Right lobe of liver (tissue), 6 donors: ENCODE measurements around the gene ARID3B. TPM values are rescaled to one million over a fixed set of nuclear protein-coding genes. Genes with fewer than 3 reads are reported as not detected.
A peak's percentile ranks its signal among the peaks of the same experiment; 100 is the strongest.

Experiments
- ATAC-seq, 4 donors: fragments of 200-7000 bp; cut with Tn5 transposase; one replicate each; pipeline ENCODE4 v1.9.1; 2020; ENCODE audit warnings: mild to moderate bottlenecking in 4 of 4, moderate library complexity in 4 of 4
- DNase-seq, 3 donors: peaks; one replicate each; pipeline ENCODE4 v3.0.0-alpha.2; 2020
- H3K27ac ChIP-seq, 3 donors: fragments of 200-600 bp; one replicate each; pipeline ENCODE4 v1.8.0; 2022
- H3K27me3 ChIP-seq, 2 donors: fragments of 200-600 bp; one replicate each; pipeline ENCODE4 v1.8.0; 2022
- H3K36me3 ChIP-seq, 4 donors: fragments of 200-600 bp; sonication (generic) in 1 of 4; one replicate each; pipeline versions ENCODE4 v1.5.1 to v1.8.0; 2017 to 2022; ENCODE audit warnings: control low read depth in 1 of 4
- H3K4me1 ChIP-seq, 4 donors: fragments of 200-600 bp; sonication (generic) in 1 of 4; one replicate each; pipeline versions ENCODE4 v1.5.1 to v1.8.0; 2017 to 2022; ENCODE audit warnings: control low read depth in 1 of 4
- H3K4me3 ChIP-seq, 3 donors: fragments of 200-600 bp; one replicate each; pipeline ENCODE4 v1.8.0; 2022
- H3K9me3 ChIP-seq, 4 donors: fragments of 200-600 bp; sonication (generic) in 1 of 4; one replicate each; pipeline versions ENCODE4 v1.5.1 to v1.8.0; 2017 to 2022; ENCODE audit warnings: control low read depth in 1 of 4
- POLR2A ChIP-seq: fragments of 450-650 bp; IDR thresholded peaks from one replicate; pipeline ENCODE4 v1.6.1; 2017; ENCODE audit warnings: antibody characterized with exemption, mild to moderate bottlenecking
- WGBS: methylation state at CpG from one replicate; pipeline ENCODE4 v1.1.6; 2018; ENCODE audit warnings: low coverage, low lambda C conversion rate; ENCODE audit not compliant: insufficient coverage; ENCODE audit errors: missing lambda C conversion rate; 5-methylcytosine and 5-hydroxymethylcytosine counted together
- intact Hi-C, 2 donors: fragments of 100-400 bp; cut with DNase I; formaldehyde crosslinking; loops; one replicate each; pipeline versions ENCODE4 v1.11.2 to v1.14.1; 2022
- total RNA-seq, 6 experiments: library from RNA; depleted of rRNA in 2 of 6; stranded (reverse); fragments of >200 nt in 2 of 6; fragmentation: NEBNext Ultra II Directional in 3 of 6; extraction: Animal tissue kit (Norgen Biotek cat#: 25700) in 3 of 6; gene quantifications; one replicate each; pipeline versions ENCODE4 v1.1.0 to v1.2.4, GENCODE V29; 2016 to 2023
- TF ChIP-seq, protein P1 (sequence below), 4 donors: fragments of 200-600 bp in 3 of 4; fragments of 450-650 bp in 1 of 4; IDR thresholded peaks; one replicate each; pipeline versions ENCODE4 v1.5.1 to v1.8.0; 2016 to 2022; ENCODE audit warnings: antibody characterized with exemption in 4 of 4, mild to moderate bottlenecking in 2 of 4
- donor health status: DM: no; HTN: yes; CAD: no.
- donor health status: DM: no; HTN: no; CAD: no.
- donor health status: DM: no; HTN: no; CAD: no.
- donor health status: DM: no; HTN: yes; CAD: no.
- donor health status: DM: no; HTN: yes; CAD: no.

The ARID3B gene
- total RNA-seq, 6 experiments from 2014 or later, result 1.5 to 3.2 (median 2.3) TPM

DNA sequence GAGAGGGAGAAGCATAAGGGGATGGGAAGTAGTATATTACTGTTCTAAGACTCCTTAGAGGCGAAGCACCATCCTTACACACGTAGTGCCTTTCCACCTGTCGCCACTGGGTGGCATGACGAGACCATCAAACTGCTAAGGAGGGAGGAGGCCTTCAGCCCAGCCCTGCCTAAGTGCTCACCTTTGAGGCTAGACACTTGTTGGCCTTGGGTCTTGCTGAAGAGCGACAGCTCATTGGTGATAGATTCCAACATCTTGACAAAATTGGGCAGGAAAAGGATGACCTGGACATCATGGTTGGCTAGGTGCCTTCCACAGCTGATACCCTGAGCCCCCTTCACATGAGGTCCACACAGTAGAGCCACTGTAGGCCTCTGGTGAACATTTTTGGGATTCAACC is 94.2 kb downstream of the ARID3B start:
- peak in 2 of 3 donors; percentile 63 to 65 for DNase-seq
- peaks cover 0 to 11% (median 5%) of the 10 kb centered on the region in 4 donors for H3K4me1 ChIP-seq
- no peak for TF ChIP-seq POLR2A
- TF ChIP-seq, protein P1, sequence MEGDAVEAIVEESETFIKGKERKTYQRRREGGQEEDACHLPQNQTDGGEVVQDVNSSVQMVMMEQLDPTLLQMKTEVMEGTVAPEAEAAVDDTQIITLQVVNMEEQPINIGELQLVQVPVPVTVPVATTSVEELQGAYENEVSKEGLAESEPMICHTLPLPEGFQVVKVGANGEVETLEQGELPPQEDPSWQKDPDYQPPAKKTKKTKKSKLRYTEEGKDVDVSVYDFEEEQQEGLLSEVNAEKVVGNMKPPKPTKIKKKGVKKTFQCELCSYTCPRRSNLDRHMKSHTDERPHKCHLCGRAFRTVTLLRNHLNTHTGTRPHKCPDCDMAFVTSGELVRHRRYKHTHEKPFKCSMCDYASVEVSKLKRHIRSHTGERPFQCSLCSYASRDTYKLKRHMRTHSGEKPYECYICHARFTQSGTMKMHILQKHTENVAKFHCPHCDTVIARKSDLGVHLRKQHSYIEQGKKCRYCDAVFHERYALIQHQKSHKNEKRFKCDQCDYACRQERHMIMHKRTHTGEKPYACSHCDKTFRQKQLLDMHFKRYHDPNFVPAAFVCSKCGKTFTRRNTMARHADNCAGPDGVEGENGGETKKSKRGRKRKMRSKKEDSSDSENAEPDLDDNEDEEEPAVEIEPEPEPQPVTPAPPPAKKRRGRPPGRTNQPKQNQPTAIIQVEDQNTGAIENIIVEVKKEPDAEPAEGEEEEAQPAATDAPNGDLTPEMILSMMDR (IDR thresholded peaks at IDR 0.05), result peak; percentile 82 to 94 (median 88)
- no peaks in the 10 kb centered on the region for H3K27me3 ChIP-seq
- no peaks in the 10 kb centered on the region for H3K9me3 ChIP-seq
- WGBS, result 13% methylated on average over 5 of the region's 5 CpGs
- peak; percentile 71 to 75 (median 74) for ATAC-seq
- H3K27ac ChIP-seq, result no peak overlapping the region
- intact Hi-C loops, result loop anchor here (2.0 to 10.0 kb wide), 2 partner anchors 134 to 260 kb away; no protein-coding TSS in a partner anchor
- H3K4me3 ChIP-seq, result no peak overlapping the region
- H3K36me3 ChIP-seq, result peaks cover 0 to 52% (median 14%) of the 10 kb centered on the region in 4 donors

DNA sequence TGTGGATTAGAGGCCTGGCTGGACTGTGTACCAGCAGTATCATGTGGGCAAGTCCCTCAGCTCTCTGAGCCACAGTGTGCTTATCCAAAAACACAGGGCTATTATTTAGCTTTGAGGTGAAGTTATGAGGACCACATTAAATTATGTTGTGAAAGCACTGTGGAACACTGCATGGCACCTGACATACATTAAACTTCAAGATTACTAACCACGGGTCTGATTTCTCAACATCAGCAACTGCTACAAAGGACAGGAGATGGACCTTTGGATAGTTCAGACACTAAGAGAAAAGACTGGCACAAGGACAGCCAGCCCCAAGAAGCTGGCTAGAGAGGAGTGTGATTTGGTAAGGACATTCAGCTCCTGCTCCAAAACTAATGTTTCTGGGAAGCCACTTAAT is 96.0 kb downstream of the ARID3B start:
- Histone ChIP-seq H3K4me1 (no peaks in the 10 kb centered on the region), H3K27ac (no peak overlapping the region), H3K36me3 (peaks cover 0 to 58% (median 14%) of the 10 kb centered on the region in 4 donors), H3K27me3 (no peaks in the 10 kb centered on the region), H3K9me3 (no peaks in the 10 kb centered on the region), H3K4me3 (no peak overlapping the region)
- intact Hi-C loops, result loop anchor here in 1 of 2 donors (10.0 kb wide), 1 partner anchor 262 kb away; no protein-coding TSS in a partner anchor
- DNase-seq (no peak), ATAC-seq (no peak)
- TF ChIP-seq POLR2A, result no peak
- TF ChIP-seq, protein P1 (IDR thresholded peaks at IDR 0.05), result no peak
- WGBS, result 27% methylated on average over 1 of the region's 1 CpG

GRCh38 chr15:74641151-74641550 is 100.1 kb downstream of the ARID3B start:
- TF ChIP-seq, protein P1 (IDR thresholded peaks at IDR 0.05), result no peak
- TF ChIP-seq POLR2A, result no peak
- intact Hi-C loops, result no loop called here
- peaks cover 0 to 21% (median 5%) of the 10 kb centered on the region in 4 donors for H3K36me3 ChIP-seq
- no peak overlapping the region for H3K27ac ChIP-seq
- WGBS, result 70% methylated on average over 1 of the region's 1 CpG
- DNase-seq, result no peak
- no peak for ATAC-seq
- H3K27me3 ChIP-seq, result no peaks in the 10 kb centered on the region
- no peak overlapping the region for H3K4me3 ChIP-seq
- no peaks in the 10 kb centered on the region for H3K9me3 ChIP-seq
- no peaks in the 10 kb centered on the region for H3K4me1 ChIP-seq

DNA sequence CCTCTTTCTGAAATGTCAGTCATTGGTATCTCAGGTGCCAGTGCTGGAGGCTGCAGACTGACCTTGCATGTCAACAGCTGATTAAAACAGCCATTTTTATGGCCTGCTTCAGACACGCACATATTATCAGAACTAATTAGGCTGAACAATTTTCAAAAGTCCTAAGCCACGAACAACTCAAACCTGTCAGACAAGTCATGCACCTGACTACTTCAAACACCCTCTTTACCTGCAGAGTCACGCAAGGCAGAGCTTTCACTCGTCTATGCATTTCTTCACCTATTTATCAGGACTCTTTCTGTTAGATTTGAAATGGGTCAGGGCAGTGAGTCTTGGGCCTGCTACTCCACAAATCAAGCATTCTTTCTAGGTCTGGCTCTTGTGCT is 101.3 kb downstream of the ARID3B start:
- no peak for ATAC-seq
- Histone ChIP-seq H3K36me3 (peaks cover 0 to 14% (median 0%) of the 10 kb centered on the region in 4 donors), H3K9me3 (no peaks in the 10 kb centered on the region), H3K27me3 (no peaks in the 10 kb centered on the region), H3K4me1 (no peaks in the 10 kb centered on the region), H3K27ac (no peak overlapping the region), H3K4me3 (no peak overlapping the region)
- WGBS, result 90% methylated on average over 4 of the region's 4 CpGs
- TF ChIP-seq, protein P1 (IDR thresholded peaks at IDR 0.05), result no peak
- TF ChIP-seq POLR2A, result no peak
- intact Hi-C loops, result no loop called here
- no peak for DNase-seq
